Endothelial cell of umbilical vein (primary cell): ENCODE results near the gene AMPH. TPM values are rescaled to one million over a fixed set of nuclear protein-coding genes. Genes with fewer than 3 reads are reported as not detected.

Experiments
- BruUV-seq: library from RNA; stranded (reverse); fragments of 400-500 nt; replicated peaks from 2 replicates; lab custom pipeline; 2021; lab: Mats Ljungman, UMichigan
- CTCF ChIA-PET: fragments of 300-600, 350-600 bp; sonication (Branson Sonifier 250); formaldehyde crosslinking; loops from one replicate; lab custom pipeline; 2021; ENCODE audit warnings: antibody characterized with exemption, inconsistent platforms; lab: Charles Lee
- POLR2A ChIA-PET: fragments of 300-600, 350-600 bp; sonication (Branson Sonifier 250); formaldehyde crosslinking; loops from one replicate; lab custom pipeline; 2021; ENCODE audit warnings: antibody characterized with exemption, inconsistent platforms; lab: Charles Lee
- DNase-seq: peaks from one replicate; pipeline ENCODE4 v3.0.0-alpha.2; 2011; ENCODE audit warnings: low read depth, low spot score
- FAIRE-seq: peaks from 2 replicates; lab custom pipeline; 2011; peaks lifted over from hg19 to GRCh38; lab: Jason Lieb, UNC
- H2AFZ ChIP-seq: 2 replicates; pipeline ENCODE4 v1.6.0; 2012; ENCODE audit warnings: low read depth, low read length, control low read depth, inconsistent platforms
- H3K27ac ChIP-seq: 2 replicates; pipeline ENCODE4 v1.5.1; 2011; ENCODE audit warnings: low read depth, mild to moderate bottlenecking, control low read depth, low read length, moderate library complexity; ENCODE audit not compliant: insufficient read depth
- H3K27me3 ChIP-seq, 2 experiments: 2 replicates each; pipeline versions ENCODE4 v1.6.0 to v1.6.1; 2011; ENCODE audit warnings: low read length in 2 of 2, mixed read lengths in 1 of 2; ENCODE audit not compliant: control insufficient read depth in 2 of 2, insufficient read depth in 2 of 2
- H3K36me3 ChIP-seq, 2 experiments: 2 replicates in 1 of 2; 3 replicates in 1 of 2; pipeline ENCODE4 v1.5.1; 2011; ENCODE audit warnings: low read length in 2 of 2, mild to moderate bottlenecking in 1 of 2, moderate library complexity in 1 of 2; ENCODE audit not compliant: control insufficient read depth in 2 of 2, insufficient read depth in 2 of 2; ENCODE audit errors: extremely low read depth in 1 of 2
- H3K4me1 ChIP-seq: 3 replicates; pipeline ENCODE4 v1.5.1; 2011; ENCODE audit warnings: mild to moderate bottlenecking, low read length; ENCODE audit not compliant: control insufficient read depth, insufficient read depth; ENCODE audit errors: extremely low read depth
- H3K4me2 ChIP-seq: 2 replicates; pipeline ENCODE4 v1.6.1; 2011; ENCODE audit warnings: low read length, control low read depth, mixed read lengths; ENCODE audit not compliant: insufficient read depth
- H3K4me3 ChIP-seq, 3 experiments: fragments of 200-600 bp in 1 of 3; sonication (generic), shearing (Covaris generic) in 1 of 3; replicated peaks in 1 of 3; 2 replicates each; pipeline ENCODE4 v1.5.1; 2011 to 2016; ENCODE audit warnings: control low read depth in 3 of 3, low read length in 3 of 3, mild to moderate bottlenecking in 2 of 3, inconsistent platforms in 1 of 3, low read depth in 1 of 3, moderate library complexity in 1 of 3; ENCODE audit not compliant: insufficient read depth in 1 of 3
- H3K79me2 ChIP-seq: 2 replicates; pipeline ENCODE4 v1.6.0; 2012; ENCODE audit warnings: low read length, inconsistent platforms; ENCODE audit not compliant: control insufficient read depth, insufficient read depth
- H3K9ac ChIP-seq: replicated peaks from 2 replicates; pipeline ENCODE3; 2011; ENCODE audit warnings: low read length, control low read depth; ENCODE audit not compliant: insufficient read depth; ENCODE audit errors: extremely low read depth
- H3K9me1 ChIP-seq: replicated peaks from 3 replicates; pipeline ENCODE4 v1.6.0; 2011; ENCODE audit warnings: mild to moderate bottlenecking, low read length; ENCODE audit not compliant: control insufficient read depth, insufficient read depth; ENCODE audit errors: extremely low read depth
- H3K9me3 ChIP-seq: replicated peaks from 2 replicates; pipeline ENCODE4 v1.5.1; 2012; ENCODE audit warnings: low read length, inconsistent platforms; ENCODE audit not compliant: control insufficient read depth, insufficient read depth
- H4K20me1 ChIP-seq: replicated peaks from 2 replicates; pipeline ENCODE3; 2011; ENCODE audit warnings: mild to moderate bottlenecking, low read length; ENCODE audit not compliant: control insufficient read depth, insufficient read depth; ENCODE audit errors: extremely low read depth
- EZH2 ChIP-seq: IDR thresholded peaks from 2 replicates; pipeline ENCODE4 v1.6.1; 2012; ENCODE audit warnings: borderline replicate concordance, low read depth, mild to moderate bottlenecking, moderate library complexity, low read length, inconsistent platforms; ENCODE audit not compliant: severe bottlenecking
- FOS ChIP-seq: IDR thresholded peaks from 2 replicates; pipeline ENCODE4 v1.6.1; 2011; ENCODE audit warnings: mild to moderate bottlenecking, low read length, moderate library complexity, borderline replicate concordance; ENCODE audit not compliant: insufficient read depth
- GATA2 ChIP-seq: IDR thresholded peaks from 2 replicates; pipeline ENCODE4 v1.7.0; 2011; ENCODE audit warnings: low read depth, mild to moderate bottlenecking, moderate library complexity, mixed read lengths, low read length; ENCODE audit not compliant: insufficient read length, insufficient read depth
- JUN ChIP-seq: IDR thresholded peaks from 2 replicates; pipeline ENCODE4 v1.6.1; 2011; ENCODE audit warnings: borderline replicate concordance, low read depth; ENCODE audit not compliant: insufficient read length, insufficient read depth
- MYC ChIP-seq: IDR thresholded peaks from one replicate; pipeline ENCODE4 v1.6.1; 2011; ENCODE audit warnings: mild to moderate bottlenecking, low read depth, low read length
- POLR2A ChIP-seq: IDR thresholded peaks from 2 replicates; pipeline ENCODE4 v1.6.1; 2012; ENCODE audit warnings: low read depth, mild to moderate bottlenecking, control low read depth, low read length
- POLR2AphosphoS5 ChIP-seq: IDR thresholded peaks from 2 replicates; pipeline ENCODE4 v1.6.1; 2012; ENCODE audit warnings: low read depth, mild to moderate bottlenecking, control low read depth, low read length, moderate library complexity; ENCODE audit not compliant: insufficient read depth
- dilution Hi-C: fragments of 300-500 bp; cut with MboI; formaldehyde crosslinking; loops from one replicate; pipeline ENCODE4 v1.15.0; 2019; ENCODE audit warnings: low sequenced_read_pairs; ENCODE audit not compliant: extremely low pct_ligation_motif_present
- intact Hi-C: fragments of 100-400 bp; cut with micrococcal nuclease; formaldehyde crosslinking; loops from one replicate; pipeline ENCODE4 v1.10.0; 2022
- polyA plus RNA-seq, 4 experiments: library from polyadenylated mRNA; depleted of rRNA in 3 of 4; stranded (reverse) in 3 of 4; unstranded in 1 of 4; fragments of >200 nt; gene quantifications; 2 replicates each; pipeline versions ENCODE4 v1.2.1 to v1.2.3, GENCODE V29; 2011 to 2012; ENCODE audit warnings: missing spikeins in 1 of 4
- total RNA-seq: library from RNA; stranded (reverse); gene quantifications from 2 replicates; pipeline ENCODE4 v1.2.3, GENCODE V29; 2021
- TF ChIP-seq, protein P1 (sequence below), 2 donors: IDR thresholded peaks; 1 replicate in 1 of 2; 2 replicates in 1 of 2; pipeline ENCODE4 v1.5.1; 2011; ENCODE audit warnings: low read length in 2 of 2, mild to moderate bottlenecking in 2 of 2, moderate library complexity in 2 of 2, control low read depth in 1 of 2, inconsistent platforms in 1 of 2, low read depth in 1 of 2; ENCODE audit not compliant: insufficient read depth in 1 of 2; ENCODE audit errors: extremely low read depth in 1 of 2
- TF ChIP-seq, protein P2 (sequence below): IDR thresholded peaks from 2 replicates; pipeline ENCODE4 v1.6.1; 2011; ENCODE audit not compliant: insufficient read depth, insufficient read length

Gene AMPH
- total and polyA plus RNA-seq, 2 donors (not counting 3 experiments of a cell fraction or from before 2014, with no cell fraction given): 5.2 to 9.2 TPM

DNA sequence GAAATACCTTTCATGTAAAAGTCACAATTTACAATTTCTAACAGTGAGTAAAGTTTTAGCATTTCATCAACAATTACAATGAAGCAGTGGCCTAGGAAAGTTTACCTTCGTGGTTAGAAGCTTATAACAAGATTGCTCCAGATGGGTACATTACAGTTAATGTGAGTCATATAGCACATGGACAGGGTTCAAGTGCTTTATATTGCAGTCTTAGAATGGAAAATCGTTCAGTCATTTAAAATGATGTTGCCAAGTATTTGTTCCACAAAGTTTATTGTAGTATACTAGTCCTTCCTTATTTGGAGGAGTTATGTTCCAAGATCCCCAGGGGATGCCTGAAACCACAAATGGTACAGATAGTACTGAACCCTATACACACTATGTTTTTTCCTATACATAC, 183.1 kb downstream of the AMPH start:
- Histone ChIP-seq H3K4me2 (no peak overlapping the region), H3K27me3 (no peaks in the 10 kb centered on the region), H3K9me3 (no peaks in the 10 kb centered on the region), H3K9me1 (no peaks in the 10 kb centered on the region), H3K4me1 (no peaks in the 10 kb centered on the region), H3K36me3 (no peaks in the 10 kb centered on the region), H2AFZ (no peak overlapping the region), H4K20me1 (no peaks in the 10 kb centered on the region), H3K79me2 (no peaks in the 10 kb centered on the region), H3K9ac (no peak overlapping the region), H3K27ac (no peak overlapping the region), H3K4me3 (no peak overlapping the region)
- FAIRE-seq (no peak), DNase-seq (no peak)
- dilution Hi-C loops: no loop called here
- CTCF ChIA-PET: no interaction called here
- TF ChIP-seq, protein P1, sequence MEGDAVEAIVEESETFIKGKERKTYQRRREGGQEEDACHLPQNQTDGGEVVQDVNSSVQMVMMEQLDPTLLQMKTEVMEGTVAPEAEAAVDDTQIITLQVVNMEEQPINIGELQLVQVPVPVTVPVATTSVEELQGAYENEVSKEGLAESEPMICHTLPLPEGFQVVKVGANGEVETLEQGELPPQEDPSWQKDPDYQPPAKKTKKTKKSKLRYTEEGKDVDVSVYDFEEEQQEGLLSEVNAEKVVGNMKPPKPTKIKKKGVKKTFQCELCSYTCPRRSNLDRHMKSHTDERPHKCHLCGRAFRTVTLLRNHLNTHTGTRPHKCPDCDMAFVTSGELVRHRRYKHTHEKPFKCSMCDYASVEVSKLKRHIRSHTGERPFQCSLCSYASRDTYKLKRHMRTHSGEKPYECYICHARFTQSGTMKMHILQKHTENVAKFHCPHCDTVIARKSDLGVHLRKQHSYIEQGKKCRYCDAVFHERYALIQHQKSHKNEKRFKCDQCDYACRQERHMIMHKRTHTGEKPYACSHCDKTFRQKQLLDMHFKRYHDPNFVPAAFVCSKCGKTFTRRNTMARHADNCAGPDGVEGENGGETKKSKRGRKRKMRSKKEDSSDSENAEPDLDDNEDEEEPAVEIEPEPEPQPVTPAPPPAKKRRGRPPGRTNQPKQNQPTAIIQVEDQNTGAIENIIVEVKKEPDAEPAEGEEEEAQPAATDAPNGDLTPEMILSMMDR (IDR thresholded peaks at IDR 0.05; ENCODE audit: extremely low read depth in 1 of 2, insufficient read depth in 1 of 2, low read depth in 1 of 2, low read length in 2 of 2): no peak
- TF ChIP-seq EZH2 (no peak), GATA2 (no peak), POLR2A (no peak), FOS (no peak), JUN (no peak), MYC (no peak), POLR2AphosphoS5 (no peak)
- TF ChIP-seq, protein P2, sequence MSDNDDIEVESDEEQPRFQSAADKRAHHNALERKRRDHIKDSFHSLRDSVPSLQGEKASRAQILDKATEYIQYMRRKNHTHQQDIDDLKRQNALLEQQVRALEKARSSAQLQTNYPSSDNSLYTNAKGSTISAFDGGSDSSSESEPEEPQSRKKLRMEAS: no peak
- POLR2A ChIA-PET: no interaction called here
- BruUV-seq: no TSS peak
- intact Hi-C loops: no loop called here
